ENCODE results near the gene AIP. TPM values are rescaled to one million over a fixed set of nuclear protein-coding genes. Genes with fewer than 3 reads are reported as not detected.

Gene AIP
- total and polyA plus RNA-seq, 9 of the 15 experiments (the other 6 are each of a cell fraction or from before 2014, with no cell fraction given): 5.2 to 92.5 (median 52.7) TPM

- no peak for TF ChIP-seq CLOCK (CRISPR knock-in tag; IDR thresholded peaks at IDR 0.05; ENCODE audit: borderline replicate concordance)
- peak; percentile 90 for TF ChIP-seq HNRNPL (IDR thresholded peaks at IDR 0.05; ENCODE audit: low read depth, low read length)
- TF ChIP-seq E2F5 (CRISPR knock-in tag; IDR thresholded peaks at IDR 0.05): no peak
- TF ChIP-seq BCLAF1 (IDR thresholded peaks at IDR 0.05; ENCODE audit: borderline replicate concordance in 1 of 2, control insufficient read depth in 1 of 2, low read depth in 2 of 2, low read length in 1 of 2): no peak
- no peak for TF ChIP-seq ZNF444 (CRISPR knock-in tag; IDR thresholded peaks at IDR 0.05)
- TF ChIP-seq SMAD2 (IDR thresholded peaks at IDR 0.05; ENCODE audit: low read depth, low read length): no peak
- TF ChIP-seq ATF3 (IDR thresholded peaks at IDR 0.05): peak; percentile 97
- TF ChIP-seq ATF3 (CRISPR knock-in tag; conservative IDR thresholded peaks at IDR 0.05): peak; percentile 92
- TF ChIP-seq ZNF609 (CRISPR knock-in tag; IDR thresholded peaks at IDR 0.05; ENCODE audit: borderline replicate concordance): no peak
- TF ChIP-seq ZNF124 (CRISPR knock-in tag; IDR thresholded peaks at IDR 0.05): no peak
- TF ChIP-seq CBX8 (IDR thresholded peaks at IDR 0.05; ENCODE audit: borderline replicate concordance, extremely low read depth, low read depth, low read length, poor library complexity, severe bottlenecking): no peak
- no peak for TF ChIP-seq TCF7L2 (IDR thresholded peaks at IDR 0.05; ENCODE audit: low read depth, low read length)
- TF ChIP-seq TCFL5 (CRISPR knock-in tag; conservative IDR thresholded peaks at IDR 0.05): no peak
Measured at GRCh38 chr11:67463680-67464410, 19.0 kb upstream of the AIP start (continued).

All from K562 (cell line).